Natural killer cell treated with Interleukin-12 subunit alpha and Interleukin-12 subunit beta and Interleukin-15 and Interleukin-18, amount 100 ng/mL, for 72 hours (primary cell): ENCODE data around the gene ZNF383. TPM values are rescaled to one million over a fixed set of nuclear protein-coding genes. Genes with fewer than 3 reads are reported as not detected.
"Not testable (repeated sequence)": the region's sequence is repeated elsewhere in the genome, so short reads cannot be mapped to it uniquely, and the experiment has no call there.

Experiments
- ATAC-seq, 2 donors: fragments of 150-1000 bp; cut with Tn5 transposase in 1 of 2; sonication (Bioruptor Pico), chemical (Tn5 transposase) in 1 of 2; 2 replicates each; pipeline ENCODE4 v1.10.0; 2021
- DNase-seq: peaks from one replicate; pipeline ENCODE4 v3.0.0; 2022; ENCODE audit warnings: low spot score
- H3K27ac Mint-ChIP-seq, 2 donors: 1 replicate in 1 of 2; 2 replicates in 1 of 2; pipeline ENCODE4 v1.8.0; 2022; ENCODE audit warnings: mixed read lengths in 2 of 2, mild to moderate bottlenecking in 1 of 2, moderate library complexity in 1 of 2
- H3K27me3 Mint-ChIP-seq, 2 donors: 1 replicate in 1 of 2; 2 replicates in 1 of 2; pipeline ENCODE4 v1.8.0; 2022; ENCODE audit warnings: mixed read lengths in 2 of 2
- H3K36me3 Mint-ChIP-seq: one replicate; pipeline ENCODE4 v1.8.0; 2022; ENCODE audit warnings: mixed read lengths
- H3K4me1 Mint-ChIP-seq, 2 donors: 1 replicate in 1 of 2; 2 replicates in 1 of 2; pipeline ENCODE4 v1.8.0; 2022; ENCODE audit warnings: low read depth in 2 of 2, mixed read lengths in 2 of 2, mild to moderate bottlenecking in 1 of 2
- H3K4me3 Mint-ChIP-seq: one replicate; pipeline ENCODE4 v1.8.0; 2022; ENCODE audit warnings: mixed read lengths
- H3K9me3 Mint-ChIP-seq: 2 replicates; pipeline ENCODE4 v1.8.0; 2022; ENCODE audit warnings: mixed read lengths
- total RNA-seq, 2 donors: library from RNA; stranded (reverse); gene quantifications; one replicate each; pipeline ENCODE4 v1.2.3, GENCODE V29; 2022

The ZNF383 gene
- total RNA-seq, result 10 to 100 TPM; 12.1 to 13.4 TPM

GRCh38 chr19:37217775-37218591, at the start of gene ZNF383:
Gene ZNF383 (plus strand): TSS chr19:37218214. CDS start chr19:37230454, 12,240 bp downstream.
- Mint-ChIP-seq H3K36me3 (peaks cover 28% of the 10 kb centered on the region), H3K4me1 (peaks cover 24 to 26% of the 10 kb centered on the region in 2 donors), H3K27ac (peak within 1 kb of the TSS; percentile 87 to 92), H3K9me3 (peaks cover 5% of the 10 kb centered on the region), H3K4me3 (peak within 1 kb of the TSS; percentile 98), H3K27me3 (no peaks in the 10 kb centered on the region)
- ATAC-seq (peak; percentile 94 to 95), DNase-seq (peak; percentile 90)

GRCh38 chr19:37172368-37173366, 45.3 kb upstream of the ZNF383 start, which contains the start of gene ZNF585A:
Gene ZNF585A (minus strand): TSS chr19:37172695. CDS start chr19:37169910, 2,785 bp downstream.
- DNase-seq, result peak; percentile 94
- peak; percentile 100 for ATAC-seq
- Mint-ChIP-seq H3K36me3 (peaks cover 31% of the 10 kb centered on the region), H3K27me3 (no peaks in the 10 kb centered on the region), H3K9me3 (peaks cover 8% of the 10 kb centered on the region), H3K4me3 (no peak within 1 kb of the TSS), H3K27ac (no peak within 1 kb of the TSS), H3K4me1 (peaks cover 0 to 7% of the 10 kb centered on the region in 2 donors)

- not testable (repeated sequence) for H3K27me3 Mint-ChIP-seq, H3K4me1 Mint-ChIP-seq, H3K27ac Mint-ChIP-seq, ATAC-seq, H3K4me3 Mint-ChIP-seq, DNase-seq
- H3K9me3 Mint-ChIP-seq, result peaks cover 29% of the 10 kb centered on the region
- H3K36me3 Mint-ChIP-seq, result peaks cover 82% of the 10 kb centered on the region
Measured at GRCh38 chr19:37186071-37186470, 31.9 kb upstream of the ZNF383 start.

- H3K4me1 Mint-ChIP-seq, H3K4me3 Mint-ChIP-seq, H3K27me3 Mint-ChIP-seq, ATAC-seq, DNase-seq, H3K27ac Mint-ChIP-seq, H3K9me3 Mint-ChIP-seq: not testable (repeated sequence)
- peaks cover 58% of the 10 kb centered on the region for H3K36me3 Mint-ChIP-seq
Measured at GRCh38 chr19:37195248-37195647, 22.8 kb upstream of the ZNF383 start.

- not testable (repeated sequence) for H3K4me1 Mint-ChIP-seq, H3K4me3 Mint-ChIP-seq, ATAC-seq, H3K27ac Mint-ChIP-seq, H3K9me3 Mint-ChIP-seq, H3K27me3 Mint-ChIP-seq, DNase-seq
- H3K36me3 Mint-ChIP-seq, result peaks cover 47% of the 10 kb centered on the region
Measured at GRCh38 chr19:37197115-37197514, 20.9 kb upstream of the ZNF383 start.

- no peak for DNase-seq
- Mint-ChIP-seq H3K9me3 (peaks cover 6% of the 10 kb centered on the region), H3K27me3 (no peaks in the 10 kb centered on the region), H3K4me1 (no peaks in the 10 kb centered on the region), H3K36me3 (peaks cover 45% of the 10 kb centered on the region), H3K4me3 (no peak overlapping the region), H3K27ac (no peak overlapping the region)
- ATAC-seq, result no peak
Measured at GRCh38 chr19:37197768-37198167, 20.2 kb upstream of the ZNF383 start.

- peaks cover 5% of the 10 kb centered on the region for H3K9me3 Mint-ChIP-seq
- ATAC-seq (no peak), DNase-seq (no peak)
- peak overlapping the region; percentile 98 for H3K4me3 Mint-ChIP-seq
- H3K27ac Mint-ChIP-seq, result peak overlapping the region; percentile 87 to 92
- H3K27me3 Mint-ChIP-seq, result no peaks in the 10 kb centered on the region
- peaks cover 28% of the 10 kb centered on the region for H3K36me3 Mint-ChIP-seq
- H3K4me1 Mint-ChIP-seq, result peaks cover 24 to 26% of the 10 kb centered on the region in 2 donors
Measured at GRCh38 chr19:37217480-37217774, 587 bp upstream of the ZNF383 start.

- H3K27ac Mint-ChIP-seq, result peak overlapping the region; percentile 87 to 92
- ATAC-seq (peak in 1 of 2 donors; percentile 39), DNase-seq (no peak)
- peaks cover 24 to 26% of the 10 kb centered on the region in 2 donors for H3K4me1 Mint-ChIP-seq
- H3K4me3 Mint-ChIP-seq, result peak overlapping the region; percentile 98
- no peaks in the 10 kb centered on the region for H3K27me3 Mint-ChIP-seq
- peaks cover 30% of the 10 kb centered on the region for H3K36me3 Mint-ChIP-seq
- peaks cover 5% of the 10 kb centered on the region for H3K9me3 Mint-ChIP-seq
Measured at GRCh38 chr19:37218592-37218935, 550 bp downstream of the ZNF383 start.

GRCh38 chr19:37220383-37220782, 2.4 kb downstream of the ZNF383 start:
- ATAC-seq (no peak), DNase-seq (no peak)
- Mint-ChIP-seq H3K27me3 (no peaks in the 10 kb centered on the region), H3K4me1 (peaks cover 24 to 26% of the 10 kb centered on the region in 2 donors), H3K27ac (peak overlapping the region; percentile 87 to 92), H3K9me3 (peaks cover 5% of the 10 kb centered on the region), H3K36me3 (peaks cover 32% of the 10 kb centered on the region), H3K4me3 (peak overlapping the region; percentile 98)

GRCh38 chr19:37221136-37221535, 3.1 kb downstream of the ZNF383 start:
- DNase-seq (no peak), ATAC-seq (no peak)
- Mint-ChIP-seq H3K4me1 (peaks cover 24 to 26% of the 10 kb centered on the region in 2 donors), H3K36me3 (peaks cover 32% of the 10 kb centered on the region), H3K9me3 (peaks cover 5% of the 10 kb centered on the region), H3K27me3 (no peaks in the 10 kb centered on the region), H3K4me3 (no peak overlapping the region), H3K27ac (no peak overlapping the region)

- no peak overlapping the region for H3K4me3 Mint-ChIP-seq
- H3K36me3 Mint-ChIP-seq, result peaks cover 39% of the 10 kb centered on the region
- peaks cover 0 to 4% of the 10 kb centered on the region in 2 donors for H3K4me1 Mint-ChIP-seq
- H3K27ac Mint-ChIP-seq, result no peak overlapping the region
- no peaks in the 10 kb centered on the region for H3K9me3 Mint-ChIP-seq
- DNase-seq (no peak), ATAC-seq (no peak)
- H3K27me3 Mint-ChIP-seq, result no peaks in the 10 kb centered on the region
Measured at GRCh38 chr19:37226248-37226647, 8.2 kb downstream of the ZNF383 start.

GRCh38 chr19:37227996-37228395, 10.0 kb downstream of the ZNF383 start:
- DNase-seq (no peak), ATAC-seq (no peak)
- H3K27me3 Mint-ChIP-seq, result no peaks in the 10 kb centered on the region
- H3K9me3 Mint-ChIP-seq, result peaks cover 2% of the 10 kb centered on the region
- peaks cover 0 to 4% of the 10 kb centered on the region in 2 donors for H3K4me1 Mint-ChIP-seq
- no peak overlapping the region for H3K27ac Mint-ChIP-seq
- H3K4me3 Mint-ChIP-seq, result no peak overlapping the region
- H3K36me3 Mint-ChIP-seq, result peaks cover 43% of the 10 kb centered on the region

- Mint-ChIP-seq H3K9me3 (peaks cover 19% of the 10 kb centered on the region), H3K27ac (no peak overlapping the region)
Measured at GRCh38 chr19:37243206-37243632, 25.2 kb downstream of the ZNF383 start.

More at GRCh38 chr19:37243206-37243632, 25.2 kb downstream of the ZNF383 start:
- Mint-ChIP-seq H3K4me3 (no peak overlapping the region), H3K4me1 (no peaks in the 10 kb centered on the region), H3K27me3 (no peaks in the 10 kb centered on the region), H3K36me3 (peaks cover 63% of the 10 kb centered on the region)
- ATAC-seq (no peak), DNase-seq (no peak)
